HL-60/S4 treated with phorbol 12-myristate 13-acetate at 8.2 ng/mL for 4 days and 3 days (cell line): ENCODE data around the gene ORC4.

Experiments used
- in situ Hi-C: fragments of 300-500 bp; cut with MboI; formaldehyde crosslinking; loops from 2 replicates; pipeline ENCODE4 v1.15.0; 2022; ENCODE audit warnings: low sequenced_read_pairs

The ORC4 gene

DNA sequence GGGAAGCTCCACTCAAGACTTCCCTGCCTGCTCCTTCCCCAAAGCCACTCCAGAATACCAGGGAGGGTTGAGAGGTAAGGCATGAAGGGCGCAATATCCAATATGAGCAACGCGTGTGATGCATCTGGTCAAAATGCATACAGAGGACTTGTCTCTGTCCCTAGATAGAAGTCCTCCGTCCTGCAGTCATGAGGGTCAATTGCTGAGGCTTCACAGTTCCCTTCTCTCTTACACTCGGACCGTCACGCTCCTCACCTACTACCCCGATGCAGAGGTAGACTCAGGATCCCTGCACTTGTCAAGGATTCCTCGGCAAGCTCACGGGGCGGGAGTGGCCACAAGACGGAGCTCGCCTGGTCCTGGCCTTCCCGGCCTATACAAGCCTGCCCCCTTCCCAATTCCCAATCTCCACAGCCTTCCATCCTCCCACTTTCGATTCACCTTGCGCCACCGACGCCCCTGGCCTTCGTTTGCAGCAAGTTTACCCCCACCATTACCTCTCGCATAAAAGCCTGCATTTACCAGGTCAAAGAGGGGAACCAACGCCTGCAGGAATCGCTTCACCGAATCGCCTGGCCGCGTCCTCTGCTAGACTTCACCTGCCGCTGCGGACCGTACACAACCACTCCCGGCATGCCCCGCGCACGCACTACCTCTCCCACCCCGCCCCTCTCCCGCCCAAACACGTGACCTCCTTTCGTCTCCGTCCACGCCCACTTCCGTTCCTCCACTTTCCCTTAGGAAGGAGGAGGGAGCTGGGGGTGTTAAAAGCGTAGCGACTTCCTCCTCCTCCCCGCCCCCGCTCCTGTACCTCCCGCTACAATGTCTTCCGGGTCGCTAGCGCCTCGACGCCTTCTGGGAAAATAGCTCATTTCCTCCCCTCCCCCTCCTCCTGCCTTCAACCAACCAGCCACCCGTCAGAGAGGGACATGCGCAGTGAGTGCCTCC, at the start of gene ORC4:
Gene ORC4 (minus strand): TSS at position 627 of the 948 bp plus-strand sequence. CDS start 44,779 bp downstream, outside the sequence.
- in situ Hi-C loops: no loop called here

DNA sequence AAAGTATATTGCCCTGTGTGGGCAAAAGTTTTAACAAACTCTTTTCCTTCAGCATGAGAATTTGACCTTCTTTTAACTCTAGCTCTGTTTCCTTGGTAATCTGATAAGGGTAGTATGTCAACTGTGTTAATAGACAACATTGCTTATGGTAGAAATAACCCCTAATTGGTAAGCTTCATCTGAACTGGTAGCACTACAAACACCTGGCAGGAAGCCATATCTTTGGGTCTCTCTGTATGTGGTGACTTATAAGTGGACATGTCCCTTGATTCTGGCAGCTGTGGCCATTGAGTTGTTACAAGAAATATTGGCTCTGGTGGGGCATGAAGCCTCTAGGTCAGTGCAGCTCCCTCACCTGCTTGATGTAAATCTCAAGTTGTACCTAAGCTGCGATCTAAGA, 47.3 kb upstream of the ORC4 start:
- in situ Hi-C loops: no loop called here

GRCh38 chr2:148065936-148066335, 45.4 kb upstream of the ORC4 start:
- in situ Hi-C loops: no loop called here

DNA sequence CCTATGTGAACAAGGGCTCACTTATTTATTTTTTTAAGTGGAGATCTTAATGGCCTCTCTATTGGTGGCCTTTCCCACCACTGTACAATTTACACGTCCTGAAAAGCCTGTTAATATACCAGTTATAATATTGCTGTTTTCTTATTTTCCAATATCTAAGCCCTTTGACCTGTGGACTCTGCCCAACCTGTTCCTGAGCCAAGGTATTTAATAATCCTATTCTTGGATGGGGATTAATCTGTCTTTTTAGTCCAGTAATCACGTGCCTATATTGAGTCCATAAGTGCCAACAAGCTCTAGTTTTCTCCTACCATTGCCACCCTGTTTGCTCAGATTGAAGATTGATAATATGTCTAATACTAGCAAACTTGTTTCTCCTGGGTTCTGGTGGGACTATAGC, 43.1 kb upstream of the ORC4 start:
- in situ Hi-C loops: no loop called here

GRCh38 chr2:148058641-148059040, 38.1 kb upstream of the ORC4 start:
- in situ Hi-C loops: no loop called here

DNA sequence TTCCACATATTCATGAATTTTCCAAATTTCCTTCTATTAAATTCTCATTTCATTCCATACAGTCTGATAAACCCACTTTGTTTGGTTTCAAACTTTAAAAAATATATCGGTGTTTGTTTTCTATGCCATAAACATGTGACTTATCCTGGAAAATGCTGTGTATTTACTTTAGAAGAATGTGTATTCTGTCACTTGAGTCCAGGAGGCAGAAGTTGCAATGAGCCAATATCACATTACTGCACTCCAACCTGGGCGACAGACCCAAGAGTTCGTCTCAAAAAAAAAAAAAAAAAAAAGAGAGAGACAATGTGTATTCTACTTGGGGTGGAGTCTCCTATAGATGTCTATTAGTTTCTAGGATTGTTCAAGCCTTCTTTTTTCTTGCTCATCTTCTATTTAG, 32.1 kb upstream of the ORC4 start:
- in situ Hi-C loops: no loop called here

DNA sequence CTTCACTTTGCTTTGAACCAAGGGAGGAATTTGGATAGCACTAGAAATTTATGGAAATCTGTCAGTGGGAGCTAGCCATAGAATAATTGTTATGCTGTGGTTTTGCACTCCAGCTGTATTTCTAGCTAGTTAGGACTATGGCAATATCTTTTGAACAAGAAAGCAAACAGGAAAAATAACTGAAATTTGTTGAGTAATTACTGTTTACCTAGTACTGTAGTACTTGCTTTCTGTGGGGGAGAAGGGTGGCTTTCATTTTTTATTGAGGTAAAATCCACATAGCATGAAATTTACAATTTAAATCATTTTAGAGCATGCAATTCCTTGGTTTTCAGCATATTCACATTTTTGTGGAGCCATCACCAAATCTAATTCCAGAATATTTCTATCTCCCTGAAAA, 28.7 kb upstream of the ORC4 start:
- in situ Hi-C loops: no loop called here

DNA sequence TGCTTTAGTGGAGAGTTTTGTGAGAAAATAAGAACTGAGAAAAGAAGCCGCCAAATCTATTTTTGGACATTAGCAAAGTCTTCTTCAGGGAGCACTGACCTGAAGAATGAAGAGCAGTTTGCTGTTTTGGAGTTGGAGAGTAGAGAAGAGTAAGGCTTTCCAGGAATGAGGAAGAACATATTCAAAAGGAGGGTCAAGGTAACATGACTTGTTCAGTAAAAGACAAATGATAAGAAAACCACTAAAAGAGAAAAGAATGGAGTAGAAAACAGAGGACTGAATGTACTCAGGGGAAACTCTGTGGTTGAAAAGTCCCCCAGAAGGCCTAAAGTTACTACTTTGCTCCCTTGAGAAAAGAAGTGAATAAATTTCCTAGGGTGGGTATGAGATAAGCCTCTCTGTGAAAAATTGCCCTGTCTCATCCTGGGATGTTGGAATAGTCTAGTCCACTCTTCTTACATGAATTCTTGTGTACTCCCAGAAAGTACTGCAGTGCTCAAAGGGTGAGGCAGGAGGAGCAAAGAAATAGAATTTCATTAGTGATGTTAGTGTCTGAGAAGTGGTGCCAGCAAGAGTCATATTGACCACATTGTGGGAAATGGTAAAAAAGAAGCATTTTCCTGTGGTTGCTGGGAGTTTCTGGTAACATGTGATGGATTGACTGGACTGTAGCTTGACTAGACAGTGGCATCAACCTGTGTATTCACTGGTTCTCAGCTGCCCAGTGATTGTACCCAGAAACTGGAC, 28.1 kb upstream of the ORC4 start:
- in situ Hi-C loops: no loop called here

DNA sequence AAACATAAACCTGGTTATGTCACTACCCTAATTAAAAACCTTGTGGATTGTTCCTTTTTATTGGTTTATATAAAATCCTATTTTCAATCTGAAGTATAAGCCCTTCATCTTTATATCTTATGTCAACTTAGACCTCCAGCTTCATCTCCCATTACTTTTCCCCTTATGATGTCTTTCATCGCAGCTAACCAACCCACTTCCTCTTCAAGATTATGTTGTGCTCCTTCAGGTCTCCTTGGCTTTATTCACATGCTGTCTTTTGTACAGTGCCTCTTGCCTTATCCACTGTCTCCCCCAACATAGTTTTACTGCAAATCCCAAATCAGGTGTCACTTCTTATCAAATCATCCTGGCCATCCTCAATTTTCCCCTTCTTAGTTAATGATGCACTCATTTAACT, 26.3 kb upstream of the ORC4 start:
- in situ Hi-C loops: no loop called here

DNA sequence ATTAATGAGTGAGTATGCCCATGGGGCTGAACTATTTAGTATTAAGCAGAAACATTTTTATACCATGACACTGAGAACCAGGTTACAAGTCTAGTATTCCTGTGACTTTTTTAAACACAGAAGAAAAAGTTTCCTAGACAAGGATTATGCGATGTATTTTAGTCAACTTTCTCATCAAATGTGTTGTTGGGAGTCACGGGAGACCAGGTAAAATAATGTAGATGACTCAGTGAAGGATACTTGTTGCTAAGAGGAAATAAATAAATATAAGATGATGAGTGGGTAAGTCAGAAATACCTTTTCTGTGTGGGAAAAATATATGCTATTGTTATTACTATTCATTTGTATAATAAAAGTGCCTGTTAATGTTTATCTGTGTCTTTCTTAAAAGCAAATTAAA, 23.8 kb upstream of the ORC4 start:
- in situ Hi-C loops: no loop called here

- in situ Hi-C loops: no loop called here
These were observed 21.7 kb upstream of the ORC4 start for GRCh38 chr2:148042219-148042618.

DNA sequence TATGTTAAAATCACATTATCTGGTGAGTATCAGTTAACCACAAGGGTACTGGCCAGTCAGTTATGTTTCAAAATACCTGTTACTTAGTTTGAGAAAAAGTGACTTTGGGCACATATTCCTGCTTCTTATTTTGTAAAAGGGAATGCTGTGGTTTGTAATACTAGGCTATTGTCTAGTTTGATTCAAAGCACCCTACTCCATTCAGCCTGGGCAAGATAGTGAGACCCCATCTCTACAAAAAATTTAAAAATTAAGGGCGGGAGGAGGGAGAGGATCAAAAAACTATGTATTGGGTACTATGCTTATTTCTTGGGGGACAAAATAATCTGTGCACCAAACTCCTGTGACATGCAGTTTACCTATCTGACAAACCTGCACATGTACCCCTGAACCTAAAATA, 19.2 kb upstream of the ORC4 start:
- in situ Hi-C loops: no loop called here

- in situ Hi-C loops: no loop called here
These were observed 11.7 kb upstream of the ORC4 start for GRCh38 chr2:148032215-148032614.

- in situ Hi-C loops: no loop called here
These were observed 10.6 kb upstream of the ORC4 start for GRCh38 chr2:148031152-148031551.

GRCh38 chr2:148028781-148029180, 8.2 kb upstream of the ORC4 start:
- in situ Hi-C loops: no loop called here

DNA sequence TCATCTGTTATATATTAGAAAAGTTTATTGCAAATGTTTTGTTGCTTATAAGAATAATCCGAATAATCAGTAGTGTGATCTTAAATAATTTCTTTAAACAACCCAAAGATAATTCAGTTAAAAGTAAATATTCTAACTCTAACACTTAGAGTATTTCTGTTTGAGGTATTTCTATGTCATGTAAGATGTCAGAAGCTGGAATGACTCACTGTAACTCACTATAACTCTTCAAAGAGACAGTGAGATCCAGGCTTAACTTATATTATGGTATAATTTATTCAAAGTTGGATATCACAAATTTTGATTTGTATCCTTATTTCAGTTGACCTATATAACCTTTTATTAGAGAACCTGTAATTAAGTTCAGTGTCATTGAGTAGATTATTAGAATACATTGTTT, 7.3 kb upstream of the ORC4 start:
- in situ Hi-C loops: no loop called here

GRCh38 chr2:148026573-148026972, 6.0 kb upstream of the ORC4 start:
- in situ Hi-C loops: no loop called here

DNA sequence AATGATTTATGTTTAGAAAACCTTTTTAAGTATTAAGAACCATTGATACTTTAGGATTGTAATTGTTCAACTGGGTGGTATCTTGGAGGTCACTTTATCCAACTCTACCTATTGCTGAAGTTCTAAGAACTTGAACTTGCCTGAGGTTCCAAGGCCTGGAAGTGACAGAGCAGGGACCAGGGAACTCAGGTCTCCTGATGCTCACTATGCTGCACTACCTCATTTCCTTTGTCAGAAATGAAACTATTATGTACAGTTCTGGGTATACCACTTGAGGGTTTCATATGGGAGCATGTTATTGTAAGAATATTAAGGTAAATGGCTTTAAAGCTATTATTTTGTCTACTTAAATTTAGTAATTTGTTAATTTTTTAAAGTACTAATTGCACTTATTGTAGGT, 3.3 kb upstream of the ORC4 start:
- in situ Hi-C loops: no loop called here

- in situ Hi-C loops: no loop called here
These were observed 2.3 kb upstream of the ORC4 start for GRCh38 chr2:148022882-148023281.

GRCh38 chr2:148022351-148022750, 1.8 kb upstream of the ORC4 start:
- in situ Hi-C loops: no loop called here

DNA sequence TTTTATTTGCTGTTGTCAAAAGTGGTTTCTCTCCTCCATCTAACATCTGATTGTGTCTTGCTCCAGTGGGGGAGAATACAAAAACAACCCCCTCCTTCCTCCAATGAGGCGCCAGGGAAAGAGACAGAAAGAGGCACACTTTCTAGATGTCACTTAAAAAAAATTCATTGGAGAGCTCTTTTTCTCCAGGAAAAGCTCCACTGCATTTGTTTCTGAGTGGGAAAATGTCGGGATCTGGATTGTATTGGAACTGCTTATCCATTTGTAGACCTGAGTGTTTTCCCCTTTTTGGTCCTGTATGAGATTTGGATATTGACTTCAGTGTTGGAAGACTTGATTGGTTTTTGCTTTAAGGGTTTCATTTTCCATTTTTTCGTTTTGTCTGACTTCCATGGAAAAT, 1.3 kb upstream of the ORC4 start:
- in situ Hi-C loops: no loop called here
